SU-DHL-6 (cell line): ENCODE measurements around the gene NRAP.

Source experiments
- EZH2phosphoT487 ChIP-seq: fragments of 200-600 bp; sonication (generic), shearing (Covaris generic); conservative IDR thresholded peaks from 2 replicates; pipeline ENCODE4 v1.6.1; 2018; ENCODE audit warnings: mild to moderate bottlenecking, antibody characterized with exemption, low read length, moderate library complexity, mixed read lengths
- TF ChIP-seq, protein P1 (sequence below): fragments of 200-600 bp; sonication (generic); IDR thresholded peaks from one replicate; pipeline ENCODE4 v1.5.1; 2017; ENCODE audit warnings: antibody characterized with exemption, mild to moderate bottlenecking, low read length, moderate library complexity; ENCODE audit not compliant: insufficient read depth, poor library complexity, severe bottlenecking

DNA sequence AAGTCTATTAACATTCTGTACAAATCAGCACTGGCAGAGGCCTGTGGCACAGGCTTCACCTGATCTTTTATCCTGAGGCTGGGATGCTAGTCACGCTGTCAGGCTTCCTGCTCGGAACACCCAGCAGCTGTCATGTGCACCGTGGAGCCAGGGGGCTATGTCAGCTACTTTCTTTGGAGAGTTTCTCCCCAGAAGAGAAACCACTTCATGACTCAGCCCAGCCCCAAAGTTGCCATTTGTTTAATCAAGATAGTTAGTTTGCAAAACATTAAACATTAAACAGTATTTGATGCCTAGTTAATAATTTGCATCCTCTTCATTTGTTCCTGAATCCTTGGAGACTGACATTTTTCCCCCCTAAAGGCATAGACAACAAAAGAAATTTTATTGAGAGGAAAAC is 111.1 kb downstream of the NRAP start, which contains the start of gene HABP2:
- TF ChIP-seq, protein P1, sequence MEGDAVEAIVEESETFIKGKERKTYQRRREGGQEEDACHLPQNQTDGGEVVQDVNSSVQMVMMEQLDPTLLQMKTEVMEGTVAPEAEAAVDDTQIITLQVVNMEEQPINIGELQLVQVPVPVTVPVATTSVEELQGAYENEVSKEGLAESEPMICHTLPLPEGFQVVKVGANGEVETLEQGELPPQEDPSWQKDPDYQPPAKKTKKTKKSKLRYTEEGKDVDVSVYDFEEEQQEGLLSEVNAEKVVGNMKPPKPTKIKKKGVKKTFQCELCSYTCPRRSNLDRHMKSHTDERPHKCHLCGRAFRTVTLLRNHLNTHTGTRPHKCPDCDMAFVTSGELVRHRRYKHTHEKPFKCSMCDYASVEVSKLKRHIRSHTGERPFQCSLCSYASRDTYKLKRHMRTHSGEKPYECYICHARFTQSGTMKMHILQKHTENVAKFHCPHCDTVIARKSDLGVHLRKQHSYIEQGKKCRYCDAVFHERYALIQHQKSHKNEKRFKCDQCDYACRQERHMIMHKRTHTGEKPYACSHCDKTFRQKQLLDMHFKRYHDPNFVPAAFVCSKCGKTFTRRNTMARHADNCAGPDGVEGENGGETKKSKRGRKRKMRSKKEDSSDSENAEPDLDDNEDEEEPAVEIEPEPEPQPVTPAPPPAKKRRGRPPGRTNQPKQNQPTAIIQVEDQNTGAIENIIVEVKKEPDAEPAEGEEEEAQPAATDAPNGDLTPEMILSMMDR: no peak
- no peak for TF ChIP-seq EZH2phosphoT487
